ENCODE results near the gene GNG13. TPM values are rescaled to one million over a fixed set of nuclear protein-coding genes. Genes with fewer than 3 reads are reported as not detected.
"Not testable (repeated sequence)": the region's sequence is repeated elsewhere in the genome, so short reads cannot be mapped to it uniquely, and the experiment has no call there.

GNG13 gene
- total and polyA plus RNA-seq, 4 donors = 0.30 to 1.4 (median 1.0) TPM; not detected in 1

DNA sequence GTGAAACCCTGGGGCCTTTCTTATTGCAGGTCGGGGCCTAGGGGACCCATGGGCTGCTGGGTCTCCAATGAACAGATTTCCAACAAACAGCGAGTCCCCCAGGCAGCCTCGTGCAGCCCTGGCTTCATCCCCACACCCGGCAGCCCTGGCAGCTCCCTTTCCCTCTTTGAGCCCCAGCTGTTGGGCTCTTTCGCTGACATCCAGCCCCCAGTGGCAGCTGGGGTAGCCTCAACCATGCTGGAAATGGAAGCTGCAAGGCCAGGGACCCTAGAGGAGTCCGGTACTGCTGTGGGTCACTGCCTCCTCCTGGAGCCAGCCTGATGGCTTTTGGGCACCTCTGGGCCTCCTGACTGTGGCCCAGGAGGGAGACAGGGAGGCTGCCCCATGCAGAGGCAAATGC is 18.3 kb downstream of the GNG13 start:
- Histone ChIP-seq H3K4me3 (ENCODE audit: low read depth, low read length) (no peak overlapping the region), H3K4me1 (ENCODE audit: control insufficient read depth, insufficient read depth, low read length) (peaks cover 12% of the 10 kb centered on the region), H3K36me3 (ENCODE audit: control insufficient read depth, insufficient read depth, low read length) (peaks cover 35% of the 10 kb centered on the region), H3K9me3 (ENCODE audit: control insufficient read depth, insufficient read depth, low read length) (no peaks in the 10 kb centered on the region), H3K27me3 (ENCODE audit: control insufficient read depth, insufficient read depth, low read length) (no peaks in the 10 kb centered on the region), H3K27ac (ENCODE audit: low read depth, low read length) (no peak overlapping the region)
- DNase-seq (ENCODE audit: low read depth in 4 of 6, low spot score in 6 of 6) = no peak
- WGBS (ENCODE audit: insufficient coverage) = 66% methylated on average over 6 of the region's 6 CpGs

DNA sequence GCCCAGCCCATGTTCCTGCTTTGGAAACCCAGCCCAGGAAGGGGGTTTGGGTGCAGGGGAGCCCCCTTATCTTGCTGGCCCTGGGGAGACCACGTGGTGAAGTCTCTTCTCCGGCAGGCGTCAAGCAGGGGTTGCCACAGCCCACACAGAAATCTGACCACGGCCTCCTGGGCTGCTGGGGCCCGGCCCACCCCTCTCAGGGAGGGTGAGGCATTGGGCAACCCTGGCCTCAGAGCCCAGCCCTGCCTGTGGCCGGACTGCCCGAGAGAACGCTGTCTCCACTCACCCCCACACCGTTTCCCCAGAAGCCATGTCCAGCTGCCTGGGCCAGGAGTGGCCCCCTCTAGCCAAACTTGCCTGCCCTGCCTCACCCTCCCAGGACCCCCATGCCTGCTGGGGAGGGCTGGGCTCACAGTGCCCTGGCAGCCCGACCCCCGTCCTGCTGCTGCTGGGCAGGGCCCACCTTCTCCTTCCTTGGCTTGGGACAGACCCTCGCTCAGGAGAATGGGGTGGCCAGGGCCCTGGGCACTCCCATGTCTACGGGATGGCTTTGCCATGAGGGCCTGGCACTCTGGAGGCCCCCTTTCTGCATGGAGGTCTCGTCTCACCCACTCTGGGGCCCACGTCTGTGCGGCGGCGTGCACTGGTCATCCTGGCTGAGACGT is 19.1 kb downstream of the GNG13 start:
- H3K27me3 ChIP-seq (ENCODE audit: control insufficient read depth, insufficient read depth, low read length) = no peaks in the 10 kb centered on the region
- no peak overlapping the region for H3K27ac ChIP-seq (ENCODE audit: low read depth, low read length)
- H3K4me3 ChIP-seq (ENCODE audit: low read depth, low read length) = no peak overlapping the region
- H3K9me3 ChIP-seq (ENCODE audit: control insufficient read depth, insufficient read depth, low read length) = no peaks in the 10 kb centered on the region
- DNase-seq (ENCODE audit: low read depth in 4 of 6, low spot score in 6 of 6) = no peak
- H3K4me1 ChIP-seq (ENCODE audit: control insufficient read depth, insufficient read depth, low read length) = peaks cover 8% of the 10 kb centered on the region
- 78% methylated on average over 19 of the region's 19 CpGs for WGBS (ENCODE audit: insufficient coverage)
- H3K36me3 ChIP-seq (ENCODE audit: control insufficient read depth, insufficient read depth, low read length) = peaks cover 27% of the 10 kb centered on the region

DNA sequence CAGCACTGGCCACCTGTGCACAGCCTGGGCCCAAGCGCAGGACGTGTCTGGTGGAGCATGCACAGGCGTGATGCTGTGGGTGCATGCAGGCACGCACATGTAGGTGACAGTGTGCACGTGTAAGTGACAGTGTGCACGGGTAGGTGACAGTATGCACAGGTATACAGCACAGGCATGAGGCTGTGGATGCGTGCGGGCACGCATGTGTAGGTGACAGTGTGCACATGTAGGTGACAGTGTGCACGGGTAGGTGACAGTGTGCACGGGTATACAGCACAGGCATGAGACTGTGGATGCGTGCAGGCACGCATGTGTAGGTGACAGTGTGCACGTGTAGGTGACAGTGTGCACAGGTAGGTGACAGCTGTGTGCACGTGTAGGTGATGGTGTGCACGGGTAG is 20.2 kb downstream of the GNG13 start:
- H3K36me3 ChIP-seq (ENCODE audit: control insufficient read depth, insufficient read depth, low read length) = peaks cover 16% of the 10 kb centered on the region
- no peak for DNase-seq (ENCODE audit: low read depth in 4 of 6, low spot score in 6 of 6)
- no peaks in the 10 kb centered on the region for H3K9me3 ChIP-seq (ENCODE audit: control insufficient read depth, insufficient read depth, low read length)
- H3K4me3 ChIP-seq (ENCODE audit: low read depth, low read length) = no peak overlapping the region
- 91% methylated on average over 16 of the region's 16 CpGs for WGBS (ENCODE audit: insufficient coverage)
- no peak overlapping the region for H3K27ac ChIP-seq (ENCODE audit: low read depth, low read length)
- no peaks in the 10 kb centered on the region for H3K27me3 ChIP-seq (ENCODE audit: control insufficient read depth, insufficient read depth, low read length)
- H3K4me1 ChIP-seq (ENCODE audit: control insufficient read depth, insufficient read depth, low read length) = peaks cover 4% of the 10 kb centered on the region

DNA sequence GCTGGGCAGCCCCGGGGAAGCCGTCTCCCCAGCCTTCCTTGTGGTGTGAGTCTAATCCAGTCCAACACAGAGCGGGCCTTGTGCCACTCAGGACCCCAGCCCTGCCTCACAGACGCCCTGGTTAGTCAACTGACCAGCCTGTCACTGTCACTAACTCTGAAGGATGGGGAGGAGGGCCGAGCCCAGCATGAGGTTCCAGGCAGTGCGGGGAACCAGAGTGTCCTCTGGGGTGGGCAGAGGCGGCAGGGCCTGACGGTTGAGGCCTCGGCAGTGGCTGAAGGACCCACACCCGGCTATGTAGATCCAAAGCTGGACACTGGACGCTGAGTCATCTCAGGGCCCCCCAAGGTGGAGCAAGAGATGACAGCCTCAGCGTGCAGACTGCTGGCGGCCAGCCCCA is 21.0 kb downstream of the GNG13 start:
- Histone ChIP-seq H3K4me3 (ENCODE audit: low read depth, low read length) (no peak overlapping the region), H3K27me3 (ENCODE audit: control insufficient read depth, insufficient read depth, low read length) (no peaks in the 10 kb centered on the region), H3K4me1 (ENCODE audit: control insufficient read depth, insufficient read depth, low read length) (peaks cover 2% of the 10 kb centered on the region), H3K36me3 (ENCODE audit: control insufficient read depth, insufficient read depth, low read length) (peaks cover 8% of the 10 kb centered on the region), H3K27ac (ENCODE audit: low read depth, low read length) (no peak overlapping the region), H3K9me3 (ENCODE audit: control insufficient read depth, insufficient read depth, low read length) (no peaks in the 10 kb centered on the region)
- no peak for DNase-seq (ENCODE audit: low read depth in 4 of 6, low spot score in 6 of 6)
- 69% methylated on average over 13 of the region's 13 CpGs for WGBS (ENCODE audit: insufficient coverage)

DNA sequence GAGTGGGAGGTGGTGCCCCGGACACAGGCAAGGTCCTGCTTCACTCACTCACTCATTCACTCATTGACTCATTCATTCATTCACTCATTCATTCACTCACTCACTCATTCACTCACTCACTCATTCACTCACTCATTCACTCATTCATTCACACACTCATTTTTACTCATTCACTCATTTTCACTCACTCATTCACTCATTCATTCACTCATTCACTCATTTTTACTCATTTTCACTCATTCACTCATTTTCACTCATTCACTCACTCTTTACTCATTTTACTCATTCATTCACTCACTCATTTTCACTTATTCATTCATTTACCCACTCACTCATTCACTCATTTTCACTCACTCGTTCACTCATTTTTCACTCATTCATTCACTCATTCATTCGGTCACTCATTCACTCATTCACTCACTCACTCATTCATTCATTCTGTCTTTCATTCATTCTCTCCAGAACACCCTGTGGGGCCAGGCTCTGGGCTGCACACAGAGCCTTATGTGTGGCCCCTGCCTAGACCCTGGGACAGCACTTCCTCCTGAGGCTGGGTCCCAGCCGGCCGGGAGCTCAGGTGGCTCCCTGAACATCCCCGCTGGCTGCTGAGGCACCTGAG is 21.5 kb downstream of the GNG13 start:
- 85% methylated on average over 5 of the region's 6 CpGs for WGBS (ENCODE audit: insufficient coverage)
- no peak overlapping the region for H3K4me3 ChIP-seq (ENCODE audit: low read depth, low read length)
- H3K4me1 ChIP-seq (ENCODE audit: control insufficient read depth, insufficient read depth, low read length) = peaks cover 2% of the 10 kb centered on the region
- H3K27me3 ChIP-seq (ENCODE audit: control insufficient read depth, insufficient read depth, low read length) = no peaks in the 10 kb centered on the region
- DNase-seq (ENCODE audit: low read depth in 4 of 6, low spot score in 6 of 6) = no peak
- H3K27ac ChIP-seq (ENCODE audit: low read depth, low read length) = no peak overlapping the region
- H3K9me3 ChIP-seq (ENCODE audit: control insufficient read depth, insufficient read depth, low read length) = no peaks in the 10 kb centered on the region
- peaks cover 3% of the 10 kb centered on the region for H3K36me3 ChIP-seq (ENCODE audit: control insufficient read depth, insufficient read depth, low read length)

DNA sequence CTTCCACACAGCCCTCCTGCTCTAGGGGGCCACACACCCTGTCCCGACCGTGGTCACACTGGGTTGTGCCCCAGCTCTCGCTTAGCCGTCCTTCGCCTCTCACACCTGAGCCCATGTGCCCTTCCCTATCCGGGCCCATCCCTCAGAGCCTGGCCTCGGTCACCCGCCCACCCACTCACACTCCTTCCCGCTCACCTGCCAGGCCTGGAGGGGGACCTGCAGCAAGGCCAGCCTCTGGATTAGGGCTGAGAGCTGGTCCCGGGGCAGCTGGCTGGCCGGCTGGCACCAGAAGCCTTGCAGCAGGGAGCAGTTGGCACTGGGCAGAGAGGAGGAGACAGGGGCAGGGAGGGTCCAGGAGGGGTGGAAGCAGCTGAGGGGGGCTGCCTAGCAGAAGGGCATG is 22.1 kb downstream of the GNG13 start:
- Histone ChIP-seq H3K27ac (ENCODE audit: low read depth, low read length) (no peak overlapping the region), H3K4me3 (ENCODE audit: low read depth, low read length) (no peak overlapping the region), H3K27me3 (ENCODE audit: control insufficient read depth, insufficient read depth, low read length) (no peaks in the 10 kb centered on the region), H3K9me3 (ENCODE audit: control insufficient read depth, insufficient read depth, low read length) (no peaks in the 10 kb centered on the region), H3K36me3 (ENCODE audit: control insufficient read depth, insufficient read depth, low read length) (no peaks in the 10 kb centered on the region), H3K4me1 (ENCODE audit: control insufficient read depth, insufficient read depth, low read length) (peaks cover 2% of the 10 kb centered on the region)
- DNase-seq (ENCODE audit: low read depth in 4 of 6, low spot score in 6 of 6) = no peak
- WGBS (ENCODE audit: insufficient coverage) = 80% methylated on average over 11 of the region's 11 CpGs

DNA sequence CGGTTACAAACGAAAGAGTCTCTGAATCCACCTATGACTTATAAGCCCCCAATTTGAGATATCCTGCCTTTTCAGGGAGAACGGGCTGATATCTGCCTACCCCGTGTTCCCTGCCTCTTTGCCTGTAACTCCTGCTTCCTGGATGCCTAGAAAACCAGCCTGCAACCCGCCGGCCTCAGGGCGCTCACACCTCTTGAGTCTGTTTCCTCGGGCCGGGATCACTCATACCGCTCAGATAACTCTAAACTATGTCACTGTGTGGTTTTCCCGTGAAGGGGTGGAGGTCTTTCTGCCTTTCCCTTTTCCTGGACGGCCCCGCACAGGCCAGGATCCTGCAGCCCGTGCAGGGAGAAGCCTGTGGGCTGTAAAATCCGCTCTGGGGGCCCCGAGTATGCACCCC is 22.7 kb downstream of the GNG13 start:
- Histone ChIP-seq H3K27ac (ENCODE audit: low read depth, low read length) (no peak overlapping the region), H3K4me3 (ENCODE audit: low read depth, low read length) (no peak overlapping the region), H3K4me1 (ENCODE audit: control insufficient read depth, insufficient read depth, low read length) (peaks cover 2% of the 10 kb centered on the region), H3K27me3 (ENCODE audit: control insufficient read depth, insufficient read depth, low read length) (no peaks in the 10 kb centered on the region), H3K9me3 (ENCODE audit: control insufficient read depth, insufficient read depth, low read length) (no peaks in the 10 kb centered on the region), H3K36me3 (ENCODE audit: control insufficient read depth, insufficient read depth, low read length) (no peaks in the 10 kb centered on the region)
- no peak for DNase-seq (ENCODE audit: low read depth in 4 of 6, low spot score in 6 of 6)
- 68% methylated on average over 16 of the region's 16 CpGs for WGBS (ENCODE audit: insufficient coverage)

DNA sequence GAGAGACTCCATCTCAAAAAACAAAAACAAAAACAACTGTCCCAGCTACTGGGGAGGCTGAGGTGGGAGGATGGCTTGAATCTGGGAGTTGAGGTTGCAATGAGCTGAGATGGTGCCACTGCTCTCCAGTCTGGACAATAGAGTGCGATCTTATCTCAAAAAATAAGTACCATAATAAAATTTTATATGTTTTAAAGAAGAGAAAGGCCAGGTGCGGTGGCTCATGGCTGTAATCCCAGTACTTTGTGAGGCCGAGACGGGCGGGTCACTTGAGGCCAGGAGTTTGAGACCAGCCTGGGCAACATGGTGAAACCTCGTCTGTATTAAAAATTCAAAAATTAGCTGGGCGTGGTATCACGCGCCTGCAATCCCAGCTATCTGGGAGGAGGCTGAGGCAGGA is 23.7 kb downstream of the GNG13 start:
- H3K36me3 ChIP-seq (ENCODE audit: control insufficient read depth, insufficient read depth, low read length) = no peaks in the 10 kb centered on the region
- H3K4me1 ChIP-seq (ENCODE audit: control insufficient read depth, insufficient read depth, low read length) = no peaks in the 10 kb centered on the region
- 87% methylated on average over 8 of the region's 9 CpGs for WGBS (ENCODE audit: insufficient coverage)
- H3K4me3 ChIP-seq (ENCODE audit: low read depth, low read length) = no peak overlapping the region
- H3K27ac ChIP-seq (ENCODE audit: low read depth, low read length) = no peak overlapping the region
- DNase-seq (ENCODE audit: low read depth in 4 of 6, low spot score in 6 of 6) = no peak
- no peaks in the 10 kb centered on the region for H3K27me3 ChIP-seq (ENCODE audit: control insufficient read depth, insufficient read depth, low read length)
- H3K9me3 ChIP-seq (ENCODE audit: control insufficient read depth, insufficient read depth, low read length) = no peaks in the 10 kb centered on the region

DNA sequence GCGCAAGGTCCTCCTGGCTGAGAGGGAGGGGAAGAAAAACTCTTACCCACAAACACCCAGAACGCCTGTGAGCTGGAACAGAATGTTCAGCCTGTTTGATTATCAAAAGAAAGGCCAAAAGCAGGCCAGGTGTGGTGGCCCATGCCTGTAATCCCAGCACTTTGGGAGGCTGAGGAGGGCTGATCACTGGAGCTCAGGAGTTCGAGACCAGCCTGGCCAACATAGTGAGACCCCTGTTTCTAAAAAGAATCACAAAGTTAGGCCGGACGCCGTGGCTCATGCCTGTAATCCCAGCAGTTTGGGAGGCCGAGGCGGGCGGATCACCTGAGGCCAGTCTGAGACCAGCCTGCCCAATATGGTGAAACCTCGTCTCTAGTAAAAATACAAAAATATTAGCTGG is 24.2 kb downstream of the GNG13 start:
- H3K36me3 ChIP-seq (ENCODE audit: control insufficient read depth, insufficient read depth, low read length); DNase-seq (ENCODE audit: low read depth in 4 of 6, low spot score in 6 of 6); H3K4me1 ChIP-seq (ENCODE audit: control insufficient read depth, insufficient read depth, low read length); H3K9me3 ChIP-seq (ENCODE audit: control insufficient read depth, insufficient read depth, low read length); H3K4me3 ChIP-seq (ENCODE audit: low read depth, low read length); H3K27ac ChIP-seq (ENCODE audit: low read depth, low read length); H3K27me3 ChIP-seq (ENCODE audit: control insufficient read depth, insufficient read depth, low read length): not testable (repeated sequence)
- 97% methylated on average over 5 of the region's 10 CpGs for WGBS (ENCODE audit: insufficient coverage)

DNA sequence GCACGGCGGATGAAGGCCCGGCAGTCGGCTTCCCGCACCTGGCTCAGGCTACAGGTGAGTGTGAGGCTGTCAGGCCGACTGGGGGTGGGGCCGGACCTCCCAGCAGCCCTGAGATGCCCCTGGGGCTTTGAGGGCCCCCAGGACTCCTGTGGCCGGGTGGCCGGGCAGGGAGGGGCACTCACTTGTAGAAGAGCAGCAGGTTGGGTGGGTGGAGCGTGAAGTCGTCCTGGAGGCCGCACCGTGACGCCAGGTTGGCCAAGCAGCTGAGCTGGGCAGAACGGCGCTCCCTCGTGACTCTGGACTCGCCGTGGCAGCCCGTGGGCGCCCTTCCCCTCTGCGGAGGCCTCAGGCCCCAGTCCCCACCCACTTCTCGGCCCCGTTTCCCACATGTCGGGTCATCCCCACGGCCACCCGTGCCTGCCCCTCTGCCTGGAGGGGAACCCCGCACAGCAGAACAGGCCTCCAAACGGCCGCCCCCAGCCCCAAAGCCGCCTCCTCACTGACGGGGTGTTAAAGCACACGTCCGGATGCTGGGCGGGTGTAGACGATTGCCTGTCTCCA is 25.2 kb downstream of the GNG13 start:
- Histone ChIP-seq H3K36me3 (ENCODE audit: control insufficient read depth, insufficient read depth, low read length) (no peaks in the 10 kb centered on the region), H3K27me3 (ENCODE audit: control insufficient read depth, insufficient read depth, low read length) (no peaks in the 10 kb centered on the region), H3K9me3 (ENCODE audit: control insufficient read depth, insufficient read depth, low read length) (no peaks in the 10 kb centered on the region), H3K27ac (ENCODE audit: low read depth, low read length) (no peak overlapping the region), H3K4me3 (ENCODE audit: low read depth, low read length) (no peak overlapping the region), H3K4me1 (ENCODE audit: control insufficient read depth, insufficient read depth, low read length) (no peaks in the 10 kb centered on the region)
- WGBS (ENCODE audit: insufficient coverage) = 79% methylated on average over 35 of the region's 36 CpGs
- no peak for DNase-seq (ENCODE audit: low read depth in 4 of 6, low spot score in 6 of 6)
